ENCODE data around the gene INHBE. TPM values are rescaled to one million over a fixed set of nuclear protein-coding genes. Genes with fewer than 3 reads are reported as not detected.
"Not testable (repeated sequence)": the region's sequence is repeated elsewhere in the genome, so short reads cannot be mapped to it uniquely, and the experiment has no call there.

Gene INHBE
- total RNA-seq, 1 donor, result 3.3 TPM

GRCh38 chr12:57416039-57416996, 38.8 kb upstream of the INHBE start:
- no peak for DNase-seq (ENCODE audit: insufficient read length, low spot score, missing footprints)
- peaks cover 5% of the 10 kb centered on the region for H3K4me1 ChIP-seq (ENCODE audit: insufficient read depth, low read length)

GRCh38 chr12:57418255-57418654, 36.9 kb upstream of the INHBE start:
- H4K20me1 ChIP-seq (ENCODE audit: insufficient read depth, low read length), result peaks cover 19% of the 10 kb centered on the region
- TF ChIP-seq CTCF (IDR thresholded peaks at IDR 0.05; ENCODE audit: extremely low read depth, low read depth, low read length), result no peak
- peaks cover 5% of the 10 kb centered on the region for H3K4me1 ChIP-seq (ENCODE audit: insufficient read depth, low read length)
- H3K4me2 ChIP-seq (ENCODE audit: insufficient read depth, low read length), result no peak overlapping the region
- no peaks in the 10 kb centered on the region for H3K9me3 ChIP-seq (ENCODE audit: low read depth, low read length)
- H2AFZ ChIP-seq (ENCODE audit: low read length), result no peak overlapping the region
- no peaks in the 10 kb centered on the region for H3K27me3 ChIP-seq (ENCODE audit: insufficient read depth, low read length)
- no peak for DNase-seq (ENCODE audit: insufficient read length, low spot score, missing footprints)
- H3K79me2 ChIP-seq (ENCODE audit: insufficient read depth, low read length), result peaks cover 89% of the 10 kb centered on the region
- H3K4me3 ChIP-seq (ENCODE audit: insufficient read depth, low read length), result no peak overlapping the region
- H3K27ac ChIP-seq (ENCODE audit: low read depth, low read length), result no peak overlapping the region
- H3K36me3 ChIP-seq (ENCODE audit: insufficient read depth, low read length), result peaks cover 11% of the 10 kb centered on the region

More at GRCh38 chr12:57416039-57416996, 38.8 kb upstream of the INHBE start:
- H3K4me3 ChIP-seq (ENCODE audit: insufficient read depth, low read length), result no peak overlapping the region
- peaks cover 93% of the 10 kb centered on the region for H3K79me2 ChIP-seq (ENCODE audit: insufficient read depth, low read length)
- TF ChIP-seq CTCF (IDR thresholded peaks at IDR 0.05; ENCODE audit: extremely low read depth, low read depth, low read length), result no peak
- H3K27me3 ChIP-seq (ENCODE audit: insufficient read depth, low read length), result no peaks in the 10 kb centered on the region
- H3K9me3 ChIP-seq (ENCODE audit: low read depth, low read length), result no peaks in the 10 kb centered on the region
- H3K36me3 ChIP-seq (ENCODE audit: insufficient read depth, low read length), result peaks cover 11% of the 10 kb centered on the region
- no peak overlapping the region for H3K4me2 ChIP-seq (ENCODE audit: insufficient read depth, low read length)
- peaks cover 22% of the 10 kb centered on the region for H4K20me1 ChIP-seq (ENCODE audit: insufficient read depth, low read length)
- H2AFZ ChIP-seq (ENCODE audit: low read length), result no peak overlapping the region
- no peak overlapping the region for H3K27ac ChIP-seq (ENCODE audit: low read depth, low read length)

- H3K27me3 ChIP-seq (ENCODE audit: insufficient read depth, low read length), result no peaks in the 10 kb centered on the region
- H3K4me3 ChIP-seq (ENCODE audit: insufficient read depth, low read length), result no peak overlapping the region
- no peak for DNase-seq (ENCODE audit: insufficient read length, low spot score, missing footprints)
- no peak overlapping the region for H3K4me2 ChIP-seq (ENCODE audit: insufficient read depth, low read length)
- H2AFZ ChIP-seq (ENCODE audit: low read length), result no peak overlapping the region
- H3K4me1 ChIP-seq (ENCODE audit: insufficient read depth, low read length), result peaks cover 5% of the 10 kb centered on the region
- H4K20me1 ChIP-seq (ENCODE audit: insufficient read depth, low read length), result peaks cover 19% of the 10 kb centered on the region
- H3K79me2 ChIP-seq (ENCODE audit: insufficient read depth, low read length), result peaks cover 89% of the 10 kb centered on the region
- TF ChIP-seq CTCF (IDR thresholded peaks at IDR 0.05; ENCODE audit: extremely low read depth, low read depth, low read length), result no peak
- H3K27ac ChIP-seq (ENCODE audit: low read depth, low read length), result no peak overlapping the region
- peaks cover 11% of the 10 kb centered on the region for H3K36me3 ChIP-seq (ENCODE audit: insufficient read depth, low read length)
- H3K9me3 ChIP-seq (ENCODE audit: low read depth, low read length), result no peaks in the 10 kb centered on the region
Measured at GRCh38 chr12:57419495-57419894, 35.6 kb upstream of the INHBE start.

GRCh38 chr12:57420482-57420881, 34.6 kb upstream of the INHBE start:
- TF ChIP-seq CTCF (IDR thresholded peaks at IDR 0.05; ENCODE audit: extremely low read depth, low read depth, low read length), result no peak
- peaks cover 11% of the 10 kb centered on the region for H3K36me3 ChIP-seq (ENCODE audit: insufficient read depth, low read length)
- H3K79me2 ChIP-seq (ENCODE audit: insufficient read depth, low read length), result peaks cover 85% of the 10 kb centered on the region

GRCh38 chr12:57426948-57427347, 28.2 kb upstream of the INHBE start:
- not testable (repeated sequence) for H3K36me3 ChIP-seq (ENCODE audit: insufficient read depth, low read length); H3K4me3 ChIP-seq (ENCODE audit: insufficient read depth, low read length); H2AFZ ChIP-seq (ENCODE audit: low read length); H4K20me1 ChIP-seq (ENCODE audit: insufficient read depth, low read length); H3K4me2 ChIP-seq (ENCODE audit: insufficient read depth, low read length); H3K27ac ChIP-seq (ENCODE audit: low read depth, low read length); H3K27me3 ChIP-seq (ENCODE audit: insufficient read depth, low read length); DNase-seq (ENCODE audit: insufficient read length, low spot score, missing footprints); H3K9me3 ChIP-seq (ENCODE audit: low read depth, low read length)
- peaks cover 72% of the 10 kb centered on the region for H3K79me2 ChIP-seq (ENCODE audit: insufficient read depth, low read length)
- peaks cover 12% of the 10 kb centered on the region for H3K4me1 ChIP-seq (ENCODE audit: insufficient read depth, low read length)

More at GRCh38 chr12:57420482-57420881, 34.6 kb upstream of the INHBE start:
- Histone ChIP-seq H3K4me2 (ENCODE audit: insufficient read depth, low read length) (no peak overlapping the region), H3K27me3 (ENCODE audit: insufficient read depth, low read length) (no peaks in the 10 kb centered on the region), H2AFZ (ENCODE audit: low read length) (no peak overlapping the region), H3K4me3 (ENCODE audit: insufficient read depth, low read length) (no peak overlapping the region), H3K4me1 (ENCODE audit: insufficient read depth, low read length) (peaks cover 5% of the 10 kb centered on the region), H3K9me3 (ENCODE audit: low read depth, low read length) (no peaks in the 10 kb centered on the region), H3K27ac (ENCODE audit: low read depth, low read length) (no peak overlapping the region), H4K20me1 (ENCODE audit: insufficient read depth, low read length) (peaks cover 23% of the 10 kb centered on the region)
- no peak for DNase-seq (ENCODE audit: insufficient read length, low spot score, missing footprints)
